PC-9 (cell line): ENCODE data around the gene BSPRY. TPM values are rescaled to one million over a fixed set of nuclear protein-coding genes. Genes with fewer than 3 reads are reported as not detected.

Experiments used
- BruUV-seq: library from RNA; stranded (reverse); fragments of 400-500 nt; replicated peaks from 2 replicates; lab custom pipeline; 2021; lab: Mats Ljungman, UMichigan
- CTCF ChIA-PET: fragments of 300-600 bp; sonication (Branson Sonifier 250); formaldehyde crosslinking; loops from one replicate; lab custom pipeline; 2022; ENCODE audit warnings: antibody characterized with exemption; lab: Charles Lee
- POLR2A ChIA-PET: fragments of 300-600 bp; sonication (Branson Sonifier 250); formaldehyde crosslinking; loops from one replicate; lab custom pipeline; 2022; ENCODE audit warnings: antibody characterized with exemption; ENCODE audit not compliant: unreplicated experiment; lab: Charles Lee
- DNase-seq, 2 experiments: peaks; one replicate each; pipeline versions ENCODE4 v3.0.0 to v3.0.0-alpha.2; 2015 to 2022; ENCODE audit warnings: mixed read lengths in 1 of 2
- H2AFZ ChIP-seq: fragments of 200-600 bp; sonication (generic); 2 replicates; pipeline ENCODE4 v1.8.1; 2017; ENCODE audit warnings: antibody characterized with exemption
- H3F3A ChIP-seq: fragments of 200-600 bp; sonication (generic); 2 replicates; pipeline ENCODE4 v1.8.1; 2017; ENCODE audit warnings: antibody characterized with exemption, mild to moderate bottlenecking, low read depth; ENCODE audit not compliant: insufficient read depth
- H3K27ac ChIP-seq: fragments of 200-600 bp; sonication (generic); 2 replicates; pipeline ENCODE4 v1.6.1; 2016; ENCODE audit warnings: mixed run types
- H3K27me3 ChIP-seq: fragments of 200-600 bp; sonication (generic); 2 replicates; pipeline ENCODE4 v1.6.1; 2016; ENCODE audit warnings: low read depth, mixed run types; ENCODE audit not compliant: insufficient read depth
- H3K36me3 ChIP-seq: fragments of 200-600 bp; sonication (generic); 2 replicates; pipeline ENCODE4 v1.6.1; 2016; ENCODE audit warnings: low read depth, mixed run types
- H3K4me1 ChIP-seq: fragments of 200-600 bp; sonication (generic); replicated peaks from 2 replicates; pipeline ENCODE4 v1.6.1; 2016; ENCODE audit warnings: mixed run types; ENCODE audit not compliant: insufficient read depth
- H3K4me2 ChIP-seq: fragments of 200-600 bp; sonication (generic); 2 replicates; pipeline ENCODE4 v1.6.1; 2017; ENCODE audit warnings: mixed run types
- H3K4me3 ChIP-seq: fragments of 200-600 bp; sonication (generic); 2 replicates; pipeline ENCODE4 v1.6.1; 2016; ENCODE audit warnings: mixed run types
- H3K79me2 ChIP-seq: fragments of 200-600 bp; sonication (generic); 2 replicates; pipeline ENCODE4 v1.6.1; 2017; ENCODE audit warnings: low read depth, mixed run types
- H3K9me2 ChIP-seq: fragments of 200-600 bp; sonication (generic); 2 replicates; pipeline ENCODE4 v1.8.1; 2017; ENCODE audit warnings: mild to moderate bottlenecking; ENCODE audit not compliant: insufficient read depth
- H3K9me3 ChIP-seq: fragments of 200-600 bp; sonication (generic); 2 replicates; pipeline ENCODE4 v1.8.1; 2016; ENCODE audit warnings: low read depth; ENCODE audit not compliant: insufficient read depth
- H4K20me1 ChIP-seq: fragments of 200-600 bp; sonication (generic); 2 replicates; pipeline ENCODE4 v1.8.1; 2017; ENCODE audit not compliant: insufficient read depth
- CTCF ChIP-seq: fragments of 200-600 bp; sonication (generic); conservative IDR thresholded peaks from 2 replicates; pipeline ENCODE4 v1.6.1; 2017; ENCODE audit warnings: mixed run types, antibody characterized with exemption, mild to moderate bottlenecking, moderate library complexity
- EZH2 ChIP-seq: fragments of 200-600 bp; sonication (generic); IDR thresholded peaks from 2 replicates; pipeline ENCODE4 v1.8.0; 2017; ENCODE audit warnings: antibody characterized with exemption, low read depth
- intact Hi-C: fragments of 100-400 bp; cut with micrococcal nuclease; formaldehyde crosslinking; loops from one replicate; pipeline ENCODE4 v1.10.0; 2022; ENCODE audit not compliant: unreplicated experiment
- total RNA-seq: library from RNA; stranded (reverse); gene quantifications from 2 replicates; pipeline ENCODE4 v1.2.3, GENCODE V29; 2021

Gene BSPRY
- total RNA-seq, 1 experiment from 2014 or later, result 29.3 TPM

- ChIA-PET POLR2A (interaction anchor here (0.7 to 1.4 kb wide), 2 partner anchors 28 to 68 kb away, joined by 3 to 4 read pairs; partner anchors contain the start of genes C9orf43 and POLE3), CTCF (interaction anchor here (0.5 to 1.4 kb wide), 3 partner anchors 36 to 659 kb away, joined by 4 to 7 read pairs (median 4); no protein-coding TSS in a partner anchor)
- peak overlapping the region; percentile 81 for H3K27ac ChIP-seq
- no peaks in the 10 kb centered on the region for H3K9me2 ChIP-seq
- H4K20me1 ChIP-seq, result no peaks in the 10 kb centered on the region
- peak overlapping the region; percentile 90 for H3K4me2 ChIP-seq
- BruUV-seq, result no TSS peak
- peaks cover 33% of the 10 kb centered on the region for H3F3A ChIP-seq
- 0 out of 2 replicates have a peak, but pooled peaks cover 4% of the 10 kb centered on the region for H3K79me2 ChIP-seq
- H2AFZ ChIP-seq, result peak overlapping the region; percentile 66
- TF ChIP-seq CTCF, result no peak
- intact Hi-C loops, result loop anchor here (1.0 to 10.0 kb wide), 6 partner anchors 33 to 587 kb away; partner anchors contain the start of genes ALAD, HDHD3, SLC31A2 and SNX30
- H3K9me3 ChIP-seq, result no peaks in the 10 kb centered on the region
- no peaks in the 10 kb centered on the region for H3K27me3 ChIP-seq
- H3K4me3 ChIP-seq, result peak overlapping the region; percentile 28; the same call in 1 of the 2 replicates
- peaks cover 43% of the 10 kb centered on the region for H3K4me1 ChIP-seq
- no peaks in the 10 kb centered on the region for H3K36me3 ChIP-seq
- DNase-seq, result peak; percentile 86 to 96
Measured at GRCh38 chr9:113341712-113342410, 7.5 kb upstream of the BSPRY start.

GRCh38 chr9:113343732-113344231 lies 5.6 kb upstream of the BSPRY start:
- H3K36me3 ChIP-seq, result no peaks in the 10 kb centered on the region
- no peaks in the 10 kb centered on the region for H4K20me1 ChIP-seq
- no peak overlapping the region; the same call in 1 of the 2 replicates for H3K27ac ChIP-seq
- H3K9me3 ChIP-seq, result no peaks in the 10 kb centered on the region
- intact Hi-C loops, result loop anchor here (5.0 to 10.0 kb wide), 2 partner anchors 191 to 589 kb away; partner anchors contain the start of genes SLC31A2 and SNX30
- H3K4me2 ChIP-seq, result no peak overlapping the region
- no peaks in the 10 kb centered on the region for H3K27me3 ChIP-seq
- no TSS peak for BruUV-seq
- peaks cover 43% of the 10 kb centered on the region for H3K4me1 ChIP-seq
- H3F3A ChIP-seq, result peaks cover 35% of the 10 kb centered on the region
- no peak for TF ChIP-seq CTCF
- no peak for TF ChIP-seq EZH2
- no peak overlapping the region for H2AFZ ChIP-seq
- H3K9me2 ChIP-seq, result no peaks in the 10 kb centered on the region
- ChIA-PET CTCF (interaction anchor here (0.5 kb wide), 1 partner anchor 34 kb away, joined by 8 read pairs; no protein-coding TSS in a partner anchor), POLR2A (no interaction called here)
- no peak overlapping the region for H3K4me3 ChIP-seq
- H3K79me2 ChIP-seq, result 0 out of 2 replicates have a peak, but pooled peaks cover 4% of the 10 kb centered on the region
- DNase-seq, result peak in 1 of 2 experiments; percentile 38

- no peak for DNase-seq
- POLR2A ChIA-PET, result no interaction called here
- H3F3A ChIP-seq, result peaks cover 39% of the 10 kb centered on the region
- no peak overlapping the region for H3K4me2 ChIP-seq
- H3K36me3 ChIP-seq, result no peaks in the 10 kb centered on the region
- H3K27me3 ChIP-seq, result no peaks in the 10 kb centered on the region
- H3K79me2 ChIP-seq, result peaks cover 5% of the 10 kb centered on the region
- CTCF ChIA-PET, result no interaction called here
- peaks cover 44% of the 10 kb centered on the region for H3K4me1 ChIP-seq
- no peak overlapping the region for H2AFZ ChIP-seq
- no peak overlapping the region for H3K27ac ChIP-seq
- H3K4me3 ChIP-seq, result no peak overlapping the region
- TF ChIP-seq EZH2, result no peak
- TF ChIP-seq CTCF, result no peak
- BruUV-seq, result no TSS peak
- intact Hi-C loops, result loop anchor here (10.0 kb wide), 1 partner anchor 590 kb away; the partner anchor contains the start of gene SNX30
- H3K9me2 ChIP-seq, result no peaks in the 10 kb centered on the region
- no peaks in the 10 kb centered on the region for H4K20me1 ChIP-seq
- H3K9me3 ChIP-seq, result no peaks in the 10 kb centered on the region
Measured at GRCh38 chr9:113345190-113345589, 4.2 kb upstream of the BSPRY start.
